Activated naive CD8-positive, alpha-beta T cell treated with anti-CD3 and anti-CD28 coated beads, Interleukin-2, amount 10 ng/mL, durations not matched to agents 7 days and 5 days (primary cell): ENCODE results near the gene RAB4A. TPM values are rescaled to one million over a fixed set of nuclear protein-coding genes. Genes with fewer than 3 reads are reported as not detected.
"Not testable (repeated sequence)": the region's sequence is repeated elsewhere in the genome, so short reads cannot be mapped to it uniquely, and the experiment has no call there.

Source experiments
- ATAC-seq: fragments of 150-1000 bp; cut with Tn5 transposase; one replicate; pipeline ENCODE4 v1.10.0; 2021; ENCODE audit warnings: low read depth, moderate library complexity
- POLR2A ChIA-PET: fragments of 350-600 bp; sonication (Branson Sonifier 250); formaldehyde crosslinking; loops from one replicate; lab custom pipeline; 2021; ENCODE audit warnings: antibody characterized with exemption; lab: Charles Lee
- DNase-seq: peaks from one replicate; pipeline ENCODE4 v3.0.0; 2021
- H3K27ac Mint-ChIP-seq: one replicate; pipeline ENCODE4 v1.8.0; 2022; ENCODE audit warnings: mild to moderate bottlenecking, mixed read lengths
- H3K27me3 Mint-ChIP-seq: one replicate; pipeline ENCODE4 v1.8.0; 2022; ENCODE audit warnings: mild to moderate bottlenecking, moderate library complexity, mixed read lengths
- H3K36me3 Mint-ChIP-seq: one replicate; pipeline ENCODE4 v1.8.0; 2021; ENCODE audit warnings: mild to moderate bottlenecking, mixed read lengths
- H3K4me1 Mint-ChIP-seq: one replicate; pipeline ENCODE4 v1.8.0; 2021; ENCODE audit warnings: mixed read lengths
- H3K4me3 Mint-ChIP-seq: one replicate; pipeline ENCODE4 v1.8.0; 2022; ENCODE audit warnings: mild to moderate bottlenecking, moderate library complexity, mixed read lengths
- H3K9me3 Mint-ChIP-seq: one replicate; pipeline ENCODE4 v1.8.0; 2021; ENCODE audit warnings: mixed read lengths
- total RNA-seq, 2 experiments: library from RNA; stranded (reverse); gene quantifications; one replicate each; pipeline ENCODE4 v1.2.3, GENCODE V29; 2021

The RAB4A gene
- total RNA-seq, 2 experiments from 2014 or later, result 38.1 to 44.6 TPM

DNA sequence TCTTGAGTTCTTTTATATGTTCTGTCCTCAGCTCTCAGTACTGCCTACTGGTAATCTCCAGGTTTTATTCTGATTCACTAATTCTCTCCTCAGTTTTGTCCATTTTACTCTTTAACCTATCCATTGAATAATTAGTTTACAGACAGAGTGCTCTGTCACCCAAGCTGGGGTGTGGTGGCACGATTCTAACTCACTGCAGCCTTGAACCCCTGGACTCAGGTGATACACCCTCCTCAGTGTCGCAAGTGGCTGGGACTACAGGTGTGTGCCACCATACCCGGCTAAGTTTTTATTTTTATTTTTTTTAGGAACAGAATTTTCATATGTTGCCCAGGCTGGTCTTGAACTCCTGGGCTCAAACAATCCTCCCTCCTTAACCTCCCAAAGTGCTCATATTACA is 14.0 kb downstream of the RAB4A start:
- Mint-ChIP-seq H3K27ac (no peak overlapping the region), H3K4me3 (no peak overlapping the region), H3K27me3 (no peaks in the 10 kb centered on the region), H3K36me3 (peaks cover 37% of the 10 kb centered on the region), H3K4me1 (peaks cover 8% of the 10 kb centered on the region), H3K9me3 (no peaks in the 10 kb centered on the region)
- ATAC-seq, result no peak
- POLR2A ChIA-PET, result no interaction called here
- no peak for DNase-seq

DNA sequence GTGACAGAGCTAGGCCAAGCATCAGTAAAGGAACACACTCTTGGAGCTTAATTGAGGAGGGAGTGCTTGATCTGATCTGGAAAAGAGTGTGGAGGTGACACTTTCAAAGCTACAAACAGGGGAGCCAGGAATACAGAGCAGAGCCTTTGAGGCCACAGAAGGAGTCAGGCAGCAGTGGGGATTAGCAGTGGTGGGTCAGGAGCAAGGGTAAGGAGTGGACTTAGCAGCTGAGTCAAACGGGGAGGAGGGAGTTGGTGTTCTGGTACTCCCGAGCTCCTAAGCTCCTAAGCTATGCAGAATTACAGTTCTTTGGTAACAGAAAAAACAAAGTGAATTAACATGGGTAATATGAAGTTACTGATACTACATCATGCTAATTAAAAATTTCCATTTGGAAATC is 14.5 kb downstream of the RAB4A start:
- DNase-seq, result no peak
- no peak overlapping the region for H3K27ac Mint-ChIP-seq
- H3K27me3 Mint-ChIP-seq, result no peaks in the 10 kb centered on the region
- peaks cover 7% of the 10 kb centered on the region for H3K4me1 Mint-ChIP-seq
- H3K4me3 Mint-ChIP-seq, result no peak overlapping the region
- H3K36me3 Mint-ChIP-seq, result peaks cover 39% of the 10 kb centered on the region
- no peak for ATAC-seq
- H3K9me3 Mint-ChIP-seq, result no peaks in the 10 kb centered on the region
- POLR2A ChIA-PET, result no interaction called here

DNA sequence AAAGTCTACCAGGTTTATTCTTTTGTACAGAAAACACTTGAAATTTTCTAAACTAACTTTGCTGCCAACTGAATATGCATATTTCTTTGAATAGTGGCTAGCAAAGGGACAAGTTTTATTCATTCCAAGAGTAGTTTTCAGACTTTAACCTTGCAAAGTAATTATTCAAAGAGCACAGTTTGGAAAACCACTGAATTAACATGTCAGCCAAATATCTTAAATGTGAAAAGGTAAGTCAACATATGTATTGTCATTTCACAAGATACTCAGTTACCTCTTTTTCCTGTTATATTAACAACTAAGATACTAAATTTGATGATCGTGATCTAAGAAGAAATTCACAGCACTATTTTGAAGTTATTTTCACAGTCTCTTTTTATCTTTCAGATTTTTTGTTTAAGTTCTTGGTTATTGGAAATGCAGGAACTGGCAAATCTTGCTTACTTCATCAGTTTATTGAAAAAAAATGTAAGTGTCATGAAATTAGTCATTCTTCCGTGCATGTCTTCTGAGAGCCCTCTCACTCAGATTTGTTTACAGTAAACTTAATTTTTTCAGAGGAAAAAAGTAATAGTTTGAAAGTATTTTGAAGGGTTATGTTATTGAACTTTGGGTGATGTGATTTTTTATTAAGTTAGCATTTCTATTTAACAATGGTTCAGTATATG is 15.3 kb downstream of the RAB4A start:
- Mint-ChIP-seq H3K4me3 (no peak overlapping the region), H3K9me3 (no peaks in the 10 kb centered on the region), H3K27ac (no peak overlapping the region), H3K27me3 (no peaks in the 10 kb centered on the region), H3K36me3 (peaks cover 44% of the 10 kb centered on the region), H3K4me1 (peaks cover 7% of the 10 kb centered on the region)
- DNase-seq, result no peak
- POLR2A ChIA-PET, result no interaction called here
- ATAC-seq, result no peak

DNA sequence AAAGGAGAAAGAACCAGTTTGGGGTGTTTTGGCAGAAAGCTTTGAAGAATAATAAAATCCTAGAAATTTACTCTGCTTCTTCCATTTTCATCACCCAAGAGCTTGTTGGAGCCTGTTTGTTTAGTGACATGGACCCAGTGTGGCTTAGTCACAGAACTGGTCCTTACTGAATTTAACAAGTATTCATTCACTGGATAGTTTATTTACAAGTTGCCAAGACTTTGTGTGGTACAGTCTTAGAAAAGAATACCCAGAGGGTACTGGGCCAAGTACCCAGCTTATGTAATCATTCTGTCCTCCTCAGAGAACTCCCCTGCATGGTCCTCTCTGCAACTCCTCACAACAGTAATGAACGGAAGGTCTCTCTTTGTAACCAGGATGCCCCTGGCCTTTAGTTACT is 16.4 kb downstream of the RAB4A start:
- Mint-ChIP-seq H3K27me3 (no peaks in the 10 kb centered on the region), H3K4me1 (peaks cover 7% of the 10 kb centered on the region), H3K27ac (no peak overlapping the region), H3K36me3 (peaks cover 49% of the 10 kb centered on the region), H3K9me3 (peaks cover 1% of the 10 kb centered on the region), H3K4me3 (no peak overlapping the region)
- ATAC-seq, result no peak
- POLR2A ChIA-PET, result no interaction called here
- no peak for DNase-seq

DNA sequence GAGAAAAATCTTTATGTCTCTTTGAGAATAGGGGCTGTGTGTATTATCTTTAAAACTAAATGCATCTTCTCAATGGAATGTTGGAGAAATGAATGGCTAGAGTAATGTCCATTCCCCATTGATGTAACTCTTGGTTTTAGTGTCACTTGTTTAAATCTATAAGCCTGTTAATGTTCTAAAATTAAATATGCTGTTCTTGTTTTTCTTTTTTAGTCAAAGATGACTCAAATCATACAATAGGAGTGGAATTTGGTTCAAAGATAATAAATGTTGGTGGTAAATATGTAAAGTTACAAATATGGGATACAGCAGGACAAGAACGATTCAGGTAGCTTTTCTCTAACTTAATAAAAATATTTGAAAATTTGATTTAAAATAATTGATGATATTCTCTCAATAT is 17.6 kb downstream of the RAB4A start:
- ATAC-seq, result no peak
- Mint-ChIP-seq H3K9me3 (peaks cover 1% of the 10 kb centered on the region), H3K36me3 (peaks cover 40% of the 10 kb centered on the region), H3K27me3 (no peaks in the 10 kb centered on the region), H3K4me3 (no peak overlapping the region), H3K27ac (no peak overlapping the region), H3K4me1 (peaks cover 7% of the 10 kb centered on the region)
- no peak for DNase-seq
- POLR2A ChIA-PET, result no interaction called here

DNA sequence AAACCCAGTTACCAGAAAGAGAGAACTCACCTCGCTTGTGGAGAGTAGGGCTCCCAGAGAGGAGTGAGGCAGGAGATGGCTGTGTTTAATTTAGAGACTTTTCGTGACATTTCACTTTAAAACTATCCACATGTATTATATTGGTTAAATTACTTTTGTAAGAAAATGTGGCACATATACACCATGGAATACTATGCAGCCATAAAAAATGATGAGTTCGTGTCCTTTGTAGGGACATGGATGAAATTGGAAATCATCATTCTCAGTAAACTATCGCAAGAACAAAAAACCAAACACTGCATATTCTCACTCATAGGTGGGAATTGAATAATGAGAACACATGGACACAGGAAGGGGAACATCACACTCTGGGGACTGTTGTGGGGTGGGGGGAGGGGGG is 20.8 kb downstream of the RAB4A start:
- peaks cover 36% of the 10 kb centered on the region for H3K36me3 Mint-ChIP-seq
- ATAC-seq, DNase-seq, H3K4me1 Mint-ChIP-seq, H3K9me3 Mint-ChIP-seq, H3K27me3 Mint-ChIP-seq, H3K4me3 Mint-ChIP-seq, POLR2A ChIA-PET, H3K27ac Mint-ChIP-seq: not testable (repeated sequence)

- DNase-seq (no peak), ATAC-seq (no peak)
- Mint-ChIP-seq H3K27me3 (no peaks in the 10 kb centered on the region), H3K36me3 (peaks cover 32% of the 10 kb centered on the region), H3K27ac (no peak overlapping the region), H3K9me3 (peaks cover 1% of the 10 kb centered on the region), H3K4me1 (peaks cover 2% of the 10 kb centered on the region), H3K4me3 (no peak overlapping the region)
- POLR2A ChIA-PET, result no interaction called here
These were observed 22.8 kb downstream of the RAB4A start for GRCh38 chr1:229293528-229294204.

DNA sequence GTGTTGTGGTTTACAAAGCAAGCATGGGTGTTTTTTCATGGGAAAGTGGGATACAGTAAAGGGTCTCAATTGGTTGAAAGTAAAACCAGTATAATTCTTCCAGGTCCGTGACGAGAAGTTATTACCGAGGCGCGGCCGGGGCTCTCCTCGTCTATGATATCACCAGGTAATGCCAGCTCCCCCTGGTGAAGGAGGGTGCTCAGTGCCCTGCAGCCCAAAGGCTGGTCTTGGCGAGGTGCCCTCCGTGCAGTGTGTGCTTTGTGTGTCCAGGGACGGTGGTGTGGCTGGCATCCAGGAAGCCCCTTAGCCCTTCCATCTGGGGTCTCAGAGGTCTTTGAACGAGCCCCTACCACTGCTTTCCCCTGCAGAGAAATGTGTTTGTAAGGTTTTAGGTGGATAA is 24.8 kb downstream of the RAB4A start:
- H3K4me3 Mint-ChIP-seq, result no peak overlapping the region
- POLR2A ChIA-PET, result no interaction called here
- no peaks in the 10 kb centered on the region for H3K4me1 Mint-ChIP-seq
- ATAC-seq (no peak), DNase-seq (no peak)
- H3K9me3 Mint-ChIP-seq, result peaks cover 1% of the 10 kb centered on the region
- H3K36me3 Mint-ChIP-seq, result peaks cover 29% of the 10 kb centered on the region
- H3K27me3 Mint-ChIP-seq, result no peaks in the 10 kb centered on the region
- no peak overlapping the region for H3K27ac Mint-ChIP-seq

DNA sequence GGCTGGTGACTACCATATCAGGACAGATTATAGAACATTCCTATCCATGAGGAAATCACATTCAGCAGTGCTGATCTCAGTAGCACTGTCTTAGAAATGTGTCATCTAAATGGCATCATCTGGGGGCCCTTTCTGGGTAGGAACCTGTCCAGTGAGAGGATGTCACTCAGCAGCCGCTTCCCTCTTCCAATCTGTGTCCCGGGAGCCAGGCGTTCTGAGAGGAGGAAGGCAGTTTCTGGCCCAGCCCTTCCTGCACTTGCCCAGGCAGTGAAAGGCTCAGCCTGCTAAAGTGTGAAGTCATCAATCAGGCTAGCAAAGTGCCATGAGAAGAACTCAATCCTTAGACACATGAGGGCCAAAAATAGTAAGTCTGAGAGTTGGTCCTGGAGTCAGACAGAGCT is 25.6 kb downstream of the RAB4A start:
- Mint-ChIP-seq H3K9me3 (peaks cover under 1% of the 10 kb centered on the region), H3K27me3 (no peaks in the 10 kb centered on the region), H3K36me3 (peaks cover 26% of the 10 kb centered on the region), H3K4me1 (no peaks in the 10 kb centered on the region), H3K27ac (no peak overlapping the region), H3K4me3 (no peak overlapping the region)
- no peak for DNase-seq
- POLR2A ChIA-PET, result no interaction called here
- no peak for ATAC-seq

- no peaks in the 10 kb centered on the region for H3K4me1 Mint-ChIP-seq
- H3K4me3 Mint-ChIP-seq, result no peak overlapping the region
- ATAC-seq (no peak), DNase-seq (no peak)
- H3K36me3 Mint-ChIP-seq, result peaks cover 23% of the 10 kb centered on the region
- POLR2A ChIA-PET, result no interaction called here
- no peak overlapping the region for H3K27ac Mint-ChIP-seq
- H3K9me3 Mint-ChIP-seq, result no peaks in the 10 kb centered on the region
- no peaks in the 10 kb centered on the region for H3K27me3 Mint-ChIP-seq
These were observed 26.8 kb downstream of the RAB4A start for GRCh38 chr1:229297746-229298145.

DNA sequence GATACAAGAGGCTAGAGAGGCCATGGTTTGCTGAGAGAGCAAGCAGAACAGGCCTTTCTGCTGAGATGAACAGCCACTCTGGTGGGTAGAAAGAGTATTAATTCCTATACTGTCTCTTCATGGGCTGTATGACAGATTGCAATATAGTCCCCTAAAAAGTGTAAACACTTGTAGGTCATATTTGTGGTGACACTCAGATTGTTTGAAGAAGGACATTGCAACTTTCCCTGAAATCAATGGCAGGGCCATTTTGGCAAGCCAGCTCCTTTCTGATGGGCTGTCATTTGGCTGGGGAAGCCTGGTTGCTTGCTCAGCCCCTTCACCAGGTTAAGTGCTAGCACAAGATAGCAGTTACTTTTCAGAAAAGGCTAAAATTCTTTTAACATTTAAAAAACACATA is 27.5 kb downstream of the RAB4A start:
- Mint-ChIP-seq H3K4me1 (no peaks in the 10 kb centered on the region), H3K9me3 (no peaks in the 10 kb centered on the region), H3K27ac (no peak overlapping the region), H3K36me3 (peaks cover 29% of the 10 kb centered on the region), H3K4me3 (no peak overlapping the region), H3K27me3 (no peaks in the 10 kb centered on the region)
- DNase-seq, result no peak
- no peak for ATAC-seq
- POLR2A ChIA-PET, result no interaction called here

GRCh38 chr1:229298887-229299503 is 28.1 kb downstream of the RAB4A start:
- DNase-seq (no peak), ATAC-seq (no peak)
- Mint-ChIP-seq H3K4me3 (no peak overlapping the region), H3K36me3 (peaks cover 32% of the 10 kb centered on the region), H3K27me3 (no peaks in the 10 kb centered on the region), H3K4me1 (no peaks in the 10 kb centered on the region), H3K27ac (no peak overlapping the region), H3K9me3 (no peaks in the 10 kb centered on the region)
- POLR2A ChIA-PET, result no interaction called here

- no peaks in the 10 kb centered on the region for H3K27me3 Mint-ChIP-seq
- no peak overlapping the region for H3K27ac Mint-ChIP-seq
- H3K9me3 Mint-ChIP-seq, result no peaks in the 10 kb centered on the region
- ATAC-seq (no peak), DNase-seq (no peak)
- H3K36me3 Mint-ChIP-seq, result peaks cover 32% of the 10 kb centered on the region
- no peak overlapping the region for H3K4me3 Mint-ChIP-seq
- POLR2A ChIA-PET, result no interaction called here
- H3K4me1 Mint-ChIP-seq, result peaks cover 7% of the 10 kb centered on the region
These were observed 29.3 kb downstream of the RAB4A start for GRCh38 chr1:229300099-229300757.
